GM12873 (cell line): ENCODE results near the gene CC2D1B.

Source experiments
- TF ChIP-seq, protein P1 (sequence below): IDR thresholded peaks from 2 replicates; pipeline ENCODE4 v1.5.1; 2012; ENCODE audit warnings: low read depth, mild to moderate bottlenecking, moderate library complexity, low read length, control low read depth; ENCODE audit not compliant: insufficient read depth; ENCODE audit errors: missing control alignments

CC2D1B gene

GRCh38 chr1:52366517-52366827, 467 bp upstream of the CC2D1B start:
- TF ChIP-seq, protein P1, sequence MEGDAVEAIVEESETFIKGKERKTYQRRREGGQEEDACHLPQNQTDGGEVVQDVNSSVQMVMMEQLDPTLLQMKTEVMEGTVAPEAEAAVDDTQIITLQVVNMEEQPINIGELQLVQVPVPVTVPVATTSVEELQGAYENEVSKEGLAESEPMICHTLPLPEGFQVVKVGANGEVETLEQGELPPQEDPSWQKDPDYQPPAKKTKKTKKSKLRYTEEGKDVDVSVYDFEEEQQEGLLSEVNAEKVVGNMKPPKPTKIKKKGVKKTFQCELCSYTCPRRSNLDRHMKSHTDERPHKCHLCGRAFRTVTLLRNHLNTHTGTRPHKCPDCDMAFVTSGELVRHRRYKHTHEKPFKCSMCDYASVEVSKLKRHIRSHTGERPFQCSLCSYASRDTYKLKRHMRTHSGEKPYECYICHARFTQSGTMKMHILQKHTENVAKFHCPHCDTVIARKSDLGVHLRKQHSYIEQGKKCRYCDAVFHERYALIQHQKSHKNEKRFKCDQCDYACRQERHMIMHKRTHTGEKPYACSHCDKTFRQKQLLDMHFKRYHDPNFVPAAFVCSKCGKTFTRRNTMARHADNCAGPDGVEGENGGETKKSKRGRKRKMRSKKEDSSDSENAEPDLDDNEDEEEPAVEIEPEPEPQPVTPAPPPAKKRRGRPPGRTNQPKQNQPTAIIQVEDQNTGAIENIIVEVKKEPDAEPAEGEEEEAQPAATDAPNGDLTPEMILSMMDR, result no peak

DNA sequence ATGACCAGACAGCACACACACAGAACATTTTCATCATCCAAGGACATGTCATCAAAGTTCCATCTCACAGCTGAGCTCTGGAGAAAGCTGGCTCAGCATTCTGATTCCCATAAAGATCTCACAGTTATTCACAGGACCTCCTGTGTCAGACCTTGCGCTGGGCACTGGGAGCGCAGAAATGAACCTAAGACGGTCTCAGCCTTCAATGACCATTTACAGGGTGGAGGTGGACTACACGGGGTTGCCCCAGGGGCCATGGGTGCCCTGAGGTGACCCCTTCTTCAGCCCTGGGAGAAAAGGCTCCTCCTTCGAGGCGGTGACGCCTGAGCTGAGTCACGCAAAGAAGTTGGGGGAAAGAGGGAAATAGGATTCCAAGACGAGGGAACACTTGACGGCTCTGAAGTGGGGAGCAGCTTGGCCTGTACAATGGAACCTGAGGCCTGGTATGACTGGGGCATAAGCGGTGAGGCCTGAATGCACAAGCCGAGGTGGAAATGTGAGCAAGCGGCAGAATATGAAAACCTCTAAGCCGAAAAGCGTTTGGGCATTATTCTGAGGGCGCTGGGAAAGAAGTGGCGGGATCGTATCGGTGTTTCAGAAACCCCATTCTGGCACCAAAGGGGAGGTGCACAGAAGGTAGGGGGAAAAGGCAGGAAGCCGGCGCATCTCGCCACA, 797 bp downstream of the CC2D1B start:
- TF ChIP-seq, protein P1, result no peak

DNA sequence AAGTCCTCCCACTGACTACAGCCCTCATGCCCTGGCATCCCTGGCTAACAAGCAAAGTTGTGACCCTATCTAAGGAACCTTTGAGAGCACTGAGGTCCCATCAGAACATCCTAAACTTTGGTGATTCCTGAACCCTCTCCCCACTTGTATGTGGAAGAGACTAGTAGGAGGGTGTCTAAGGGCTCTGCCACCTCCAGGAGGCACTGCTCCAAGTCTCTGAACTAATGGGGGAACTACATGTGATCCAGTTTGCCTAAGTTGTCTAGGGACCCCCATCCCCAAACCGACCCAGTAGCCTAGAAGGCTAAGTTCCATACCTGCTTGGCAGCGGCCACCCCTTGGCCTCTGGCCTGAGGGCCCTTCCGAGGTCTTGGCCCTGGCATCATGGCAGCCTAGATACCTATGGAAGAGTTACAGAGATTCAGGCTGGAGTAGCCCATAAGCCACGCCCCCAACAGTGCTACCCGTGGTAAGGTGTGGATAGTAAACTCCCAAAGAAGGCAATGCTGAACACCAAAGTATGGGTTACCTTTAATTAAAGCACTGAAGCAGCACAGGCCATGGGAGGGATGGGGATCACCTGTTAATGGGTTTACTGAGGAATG, 1.7 kb downstream of the CC2D1B start:
- TF ChIP-seq, protein P1, result peak; percentile 41

GRCh38 chr1:52360595-52360968, 5.4 kb downstream of the CC2D1B start:
- TF ChIP-seq, protein P1, result no peak

- TF ChIP-seq, protein P1, result no peak
Observed at GRCh38 chr1:52359676-52360594, 6.1 kb downstream of the CC2D1B start.

- TF ChIP-seq, protein P1, result no peak
Observed at GRCh38 chr1:52358851-52359497, 7.0 kb downstream of the CC2D1B start.

GRCh38 chr1:52357397-52357796, 8.6 kb downstream of the CC2D1B start:
- TF ChIP-seq, protein P1, result no peak
